Astrocyte (in vitro differentiated cells and primary cell): ENCODE data around the gene CHKA. TPM values are rescaled to one million over a fixed set of nuclear protein-coding genes. Genes with fewer than 3 reads are reported as not detected.

Experiments used
- DNase-seq: peaks from one replicate; pipeline ENCODE4 v3.0.0-alpha.2; 2010; ENCODE audit warnings: low read depth
- FAIRE-seq: peaks from 2 replicates; lab custom pipeline; 2011; peaks lifted over from hg19 to GRCh38; lab: Jason Lieb, UNC
- H2AFZ ChIP-seq: 2 replicates; pipeline ENCODE4 v1.6.0; 2012; ENCODE audit warnings: low read depth, low read length, inconsistent platforms
- H3K27ac ChIP-seq: 2 replicates; pipeline ENCODE4 v1.5.1; 2011; ENCODE audit warnings: low read depth, low read length, inconsistent platforms
- H3K27me3 ChIP-seq: 2 replicates; pipeline ENCODE4 v1.6.0; 2011; ENCODE audit warnings: low read length, inconsistent platforms; ENCODE audit not compliant: insufficient read depth
- H3K36me3 ChIP-seq: 2 replicates; pipeline ENCODE4 v1.5.1; 2011; ENCODE audit warnings: low read length, inconsistent platforms; ENCODE audit not compliant: insufficient read depth
- H3K4me1 ChIP-seq: 2 replicates; pipeline ENCODE4 v1.5.1; 2011; ENCODE audit warnings: low read length, inconsistent platforms; ENCODE audit not compliant: insufficient read depth
- H3K4me2 ChIP-seq: 2 replicates; pipeline ENCODE4 v1.6.0; 2012; ENCODE audit warnings: low read length, inconsistent platforms
- H3K4me3 ChIP-seq: 2 replicates; pipeline ENCODE4 v1.5.1; 2011; ENCODE audit warnings: low read depth, mild to moderate bottlenecking, low read length, inconsistent platforms; ENCODE audit not compliant: insufficient read depth
- H3K79me2 ChIP-seq: 2 replicates; pipeline ENCODE4 v1.6.0; 2012; ENCODE audit warnings: mild to moderate bottlenecking, low read length, inconsistent platforms; ENCODE audit not compliant: insufficient read depth
- H3K9ac ChIP-seq: 2 replicates; pipeline ENCODE4 v1.6.0; 2012; ENCODE audit warnings: mild to moderate bottlenecking, low read length, inconsistent platforms
- H3K9me3 ChIP-seq: 2 replicates; pipeline ENCODE4 v1.5.1; 2012; ENCODE audit warnings: low read depth, mild to moderate bottlenecking, low read length, inconsistent platforms; ENCODE audit not compliant: insufficient read depth
- H4K20me1 ChIP-seq: 2 replicates; pipeline ENCODE4 v1.6.0; 2012; ENCODE audit warnings: low read length, inconsistent platforms; ENCODE audit not compliant: insufficient read depth
- H3K27ac Mint-ChIP-seq: one replicate; pipeline ENCODE4 v1.8.0; 2021; ENCODE audit warnings: mild to moderate bottlenecking, mixed read lengths; ENCODE audit not compliant: unreplicated experiment
- H3K27me3 Mint-ChIP-seq: one replicate; pipeline ENCODE4 v1.8.0; 2021; ENCODE audit warnings: low read depth, mixed read lengths; ENCODE audit not compliant: unreplicated experiment
- H3K36me3 Mint-ChIP-seq: one replicate; pipeline ENCODE4 v1.8.0; 2021; ENCODE audit warnings: low read depth, mixed read lengths; ENCODE audit not compliant: unreplicated experiment
- H3K4me1 Mint-ChIP-seq: one replicate; pipeline ENCODE4 v1.8.0; 2021; ENCODE audit warnings: low read depth, mixed read lengths; ENCODE audit not compliant: unreplicated experiment
- H3K4me3 Mint-ChIP-seq: one replicate; pipeline ENCODE4 v1.8.0; 2021; ENCODE audit warnings: mild to moderate bottlenecking, moderate library complexity, mixed read lengths; ENCODE audit not compliant: unreplicated experiment
- H3K9me3 Mint-ChIP-seq: one replicate; pipeline ENCODE4 v1.8.0; 2021; ENCODE audit warnings: mild to moderate bottlenecking, mixed read lengths; ENCODE audit not compliant: unreplicated experiment
- EZH2 ChIP-seq: IDR thresholded peaks from 2 replicates; pipeline ENCODE4 v1.6.1; 2012; ENCODE audit warnings: mild to moderate bottlenecking, low read length, inconsistent platforms; ENCODE audit not compliant: insufficient read depth
- total RNA-seq: library from RNA; stranded (reverse); gene quantifications from 2 replicates; pipeline ENCODE4 v1.2.1, GENCODE V29; 2021
- TF ChIP-seq, protein P1 (sequence below): IDR thresholded peaks from 2 replicates; pipeline ENCODE4 v1.5.1; 2011; ENCODE audit warnings: low read depth, mild to moderate bottlenecking, inconsistent platforms, low read length, moderate library complexity; ENCODE audit not compliant: insufficient read depth

Gene CHKA
- total RNA-seq, 1 donor from 2014 or later, result 37.7 TPM

DNA sequence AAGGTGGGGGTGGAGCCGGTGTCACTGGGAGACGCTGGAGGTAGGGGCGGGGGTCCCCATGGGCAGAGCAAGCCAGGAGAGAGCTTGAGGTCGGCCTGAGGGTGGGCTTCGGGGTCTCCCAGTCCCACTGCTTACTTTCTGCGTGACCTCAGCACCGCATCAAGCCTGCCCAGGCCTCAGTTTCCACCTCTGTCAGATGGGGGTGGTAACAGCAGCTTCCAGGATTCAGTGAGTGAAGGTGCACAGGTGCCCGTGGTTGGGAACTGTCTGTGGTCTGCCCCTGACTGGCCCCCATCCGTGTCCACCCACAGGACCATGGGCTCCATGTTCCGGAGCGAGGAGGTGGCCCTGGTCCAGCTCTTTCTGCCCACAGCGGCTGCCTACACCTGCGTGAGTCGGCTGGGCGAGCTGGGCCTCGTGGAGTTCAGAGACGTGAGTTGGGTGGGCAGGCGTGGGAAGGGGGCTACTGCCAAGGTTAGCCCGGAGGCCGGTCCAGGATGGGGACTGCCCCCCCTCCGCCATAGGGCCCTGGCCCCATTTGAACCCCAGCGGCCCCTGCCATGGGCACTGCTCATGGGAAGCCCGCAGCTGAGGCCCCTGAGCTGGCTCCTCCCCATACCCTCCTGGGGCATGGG is 80.1 kb downstream of the CHKA start:
- H3K27me3 ChIP-seq, result no peaks in the 10 kb centered on the region
- no peaks in the 10 kb centered on the region for H3K36me3 ChIP-seq
- Mint-ChIP-seq H3K4me3 (no peak overlapping the region), H3K9me3 (no peaks in the 10 kb centered on the region), H3K27me3 (no peaks in the 10 kb centered on the region), H3K36me3 (peaks cover 2% of the 10 kb centered on the region), H3K4me1 (peaks cover 4% of the 10 kb centered on the region), H3K27ac (no peak overlapping the region)
- DNase-seq, result no peak
- H3K9ac ChIP-seq, result peak overlapping the region; percentile 75
- peaks cover 21% of the 10 kb centered on the region for H4K20me1 ChIP-seq
- TF ChIP-seq EZH2, result no peak
- TF ChIP-seq, protein P1, sequence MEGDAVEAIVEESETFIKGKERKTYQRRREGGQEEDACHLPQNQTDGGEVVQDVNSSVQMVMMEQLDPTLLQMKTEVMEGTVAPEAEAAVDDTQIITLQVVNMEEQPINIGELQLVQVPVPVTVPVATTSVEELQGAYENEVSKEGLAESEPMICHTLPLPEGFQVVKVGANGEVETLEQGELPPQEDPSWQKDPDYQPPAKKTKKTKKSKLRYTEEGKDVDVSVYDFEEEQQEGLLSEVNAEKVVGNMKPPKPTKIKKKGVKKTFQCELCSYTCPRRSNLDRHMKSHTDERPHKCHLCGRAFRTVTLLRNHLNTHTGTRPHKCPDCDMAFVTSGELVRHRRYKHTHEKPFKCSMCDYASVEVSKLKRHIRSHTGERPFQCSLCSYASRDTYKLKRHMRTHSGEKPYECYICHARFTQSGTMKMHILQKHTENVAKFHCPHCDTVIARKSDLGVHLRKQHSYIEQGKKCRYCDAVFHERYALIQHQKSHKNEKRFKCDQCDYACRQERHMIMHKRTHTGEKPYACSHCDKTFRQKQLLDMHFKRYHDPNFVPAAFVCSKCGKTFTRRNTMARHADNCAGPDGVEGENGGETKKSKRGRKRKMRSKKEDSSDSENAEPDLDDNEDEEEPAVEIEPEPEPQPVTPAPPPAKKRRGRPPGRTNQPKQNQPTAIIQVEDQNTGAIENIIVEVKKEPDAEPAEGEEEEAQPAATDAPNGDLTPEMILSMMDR, result no peak
- H2AFZ ChIP-seq, result no peak overlapping the region
- peaks cover 35% of the 10 kb centered on the region for H3K79me2 ChIP-seq
- no peak for FAIRE-seq
- H3K9me3 ChIP-seq, result no peaks in the 10 kb centered on the region
- H3K27ac ChIP-seq, result peak overlapping the region; percentile 56
- peak overlapping the region; percentile 44 for H3K4me3 ChIP-seq
- peak overlapping the region; percentile 88 for H3K4me2 ChIP-seq
- H3K4me1 ChIP-seq, result peaks cover 34% of the 10 kb centered on the region

DNA sequence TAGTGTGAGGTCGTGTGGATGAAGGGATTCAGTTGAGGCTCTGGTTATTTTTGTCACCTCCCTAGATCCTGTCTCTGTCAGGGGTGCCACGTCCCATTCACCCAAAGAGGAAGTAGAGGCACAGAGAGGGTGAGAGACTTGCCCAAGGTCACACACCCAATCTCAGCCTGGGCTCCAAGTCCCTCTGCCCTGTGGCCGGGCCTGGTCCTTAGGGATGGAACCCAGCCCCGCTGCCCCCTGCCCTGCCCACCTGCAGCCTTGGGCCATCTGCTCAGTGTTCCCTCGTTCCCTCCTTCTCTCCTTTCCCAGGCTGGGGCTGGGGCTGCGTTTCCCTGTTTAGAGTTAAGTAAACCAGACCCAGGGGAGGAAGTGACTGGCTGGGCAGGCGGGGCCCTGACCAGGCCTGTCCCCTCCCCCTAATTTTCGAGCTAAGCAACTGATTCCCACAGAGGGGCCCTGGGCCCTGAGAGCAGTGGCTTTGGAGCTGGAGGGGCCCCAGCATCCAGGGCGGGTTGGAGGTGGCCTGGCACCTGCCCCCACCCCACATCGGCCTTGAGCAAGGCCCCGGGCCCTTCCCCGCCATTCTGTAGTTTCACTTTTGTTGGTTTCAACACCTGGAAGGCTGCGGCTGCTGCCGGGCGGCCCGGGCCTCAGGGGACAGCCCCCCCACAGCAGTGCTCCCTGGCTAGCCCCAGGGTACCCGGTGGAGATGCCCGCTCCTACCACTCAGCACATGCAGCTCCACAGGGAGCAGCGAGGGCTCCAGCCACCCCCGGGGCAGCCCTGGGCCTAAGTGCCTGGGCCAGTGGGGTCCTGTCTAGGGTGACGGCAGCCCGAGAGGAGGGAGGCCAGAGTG is 80.9 kb downstream of the CHKA start:
- no peak overlapping the region for H3K27ac Mint-ChIP-seq
- peaks cover 34% of the 10 kb centered on the region for H3K4me1 ChIP-seq
- TF ChIP-seq, protein P1, result no peak
- no peak for TF ChIP-seq EZH2
- no peaks in the 10 kb centered on the region for H3K36me3 ChIP-seq
- H4K20me1 ChIP-seq, result peaks cover 21% of the 10 kb centered on the region
- DNase-seq (peak; percentile 40), FAIRE-seq (no peak)
- H3K36me3 Mint-ChIP-seq, result no peaks in the 10 kb centered on the region
- H3K4me3 Mint-ChIP-seq, result peak overlapping the region; percentile 71
- no peak overlapping the region for H2AFZ ChIP-seq
- peak overlapping the region; percentile 88 for H3K4me2 ChIP-seq
- H3K9me3 Mint-ChIP-seq, result no peaks in the 10 kb centered on the region
- H3K4me3 ChIP-seq, result peak overlapping the region; percentile 44
- H3K4me1 Mint-ChIP-seq, result peaks cover 4% of the 10 kb centered on the region
- no peaks in the 10 kb centered on the region for H3K27me3 ChIP-seq
- H3K27me3 Mint-ChIP-seq, result no peaks in the 10 kb centered on the region
- H3K27ac ChIP-seq, result peak overlapping the region; percentile 56
- peaks cover 35% of the 10 kb centered on the region for H3K79me2 ChIP-seq
- H3K9ac ChIP-seq, result peak overlapping the region; percentile 75
- H3K9me3 ChIP-seq, result no peaks in the 10 kb centered on the region
